ENCODE results near the gene HHAT. TPM values are rescaled to one million over a fixed set of nuclear protein-coding genes. Genes with fewer than 3 reads are reported as not detected.

Gene HHAT
- total RNA-seq, 4 donors from 2014 or later: 3.4 to 5.2 (median 4.0) TPM

- no peak for TF ChIP-seq CTCF (IDR thresholded peaks at IDR 0.05)
- no peak for TF ChIP-seq POLR2A (IDR thresholded peaks at IDR 0.05)
- Histone ChIP-seq H3K27me3 (no peaks in the 10 kb centered on the region), H3K27ac (no peak overlapping the region), H3K4me3 (no peak overlapping the region), H3K36me3 (no peaks in the 10 kb centered on the region), H3K9me3 (no peaks in the 10 kb centered on the region), H3K4me1 (no peaks in the 10 kb centered on the region)
- intact Hi-C loops (cut with DNase I): no loop called here
- WGBS, 2 donors: 0 to 47% methylated on average over 1 of the region's 1 CpG
- DNase-seq: no peak
Measured at GRCh38 chr1:210489491-210489890, 160.8 kb downstream of the HHAT start.

DNA sequence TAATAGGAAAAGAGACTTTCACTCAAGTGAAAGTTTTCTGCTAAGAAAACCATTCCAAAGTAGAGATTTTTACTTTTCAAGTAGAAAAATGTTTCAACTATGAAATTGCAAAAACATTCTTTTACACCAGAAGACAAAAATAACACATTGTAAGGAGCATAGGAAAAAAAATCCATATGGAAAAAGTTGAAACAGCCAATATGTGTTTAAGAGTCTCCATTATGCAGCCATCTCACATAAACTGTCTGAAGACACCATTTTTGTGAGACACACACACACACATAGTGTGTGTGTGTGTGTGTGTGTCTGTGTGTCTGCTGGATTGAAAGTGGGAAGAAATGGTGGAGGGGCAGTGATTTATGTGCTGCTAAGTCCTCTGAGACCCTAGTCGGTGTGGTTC lies 162.1 kb downstream of the HHAT start:
- 86 to 88% methylated on average over 1 of the region's 1 CpG for WGBS, 2 donors
- Histone ChIP-seq H3K4me3 (no peak overlapping the region), H3K4me1 (no peaks in the 10 kb centered on the region), H3K9me3 (no peaks in the 10 kb centered on the region), H3K36me3 (no peaks in the 10 kb centered on the region), H3K27me3 (no peaks in the 10 kb centered on the region), H3K27ac (no peak overlapping the region)
- no peak for DNase-seq
- intact Hi-C loops (cut with DNase I): no loop called here
- no peak for TF ChIP-seq CTCF (IDR thresholded peaks at IDR 0.05)
- TF ChIP-seq POLR2A (IDR thresholded peaks at IDR 0.05): no peak

DNA sequence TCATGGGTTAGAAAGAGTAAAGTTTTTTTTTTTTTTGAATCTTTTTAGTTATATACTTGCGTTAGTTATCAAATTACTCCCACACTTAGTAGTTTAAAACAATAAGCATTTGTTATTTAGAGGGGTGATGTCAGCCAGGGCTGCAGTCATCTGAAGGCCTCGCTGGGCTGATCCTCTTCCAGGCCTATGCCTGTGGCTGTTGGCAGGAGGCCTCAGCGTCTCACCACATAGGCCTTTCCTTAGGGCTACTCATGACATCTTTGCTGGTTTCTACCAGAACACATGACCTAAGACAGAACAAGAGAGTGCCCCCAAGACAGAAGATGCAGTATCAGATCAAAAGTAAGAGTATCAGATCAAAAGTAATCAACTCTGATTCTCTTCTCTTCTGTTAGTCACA lies 167.4 kb downstream of the HHAT start:
- Histone ChIP-seq H3K36me3 (no peaks in the 10 kb centered on the region), H3K27me3 (no peaks in the 10 kb centered on the region), H3K9me3 (no peaks in the 10 kb centered on the region), H3K27ac (no peak overlapping the region), H3K4me1 (no peaks in the 10 kb centered on the region), H3K4me3 (no peak overlapping the region)
- 74 to 77% methylated on average over 3 of the region's 3 CpGs for WGBS, 2 donors
- DNase-seq: no peak
- intact Hi-C loops (cut with DNase I): no loop called here
- TF ChIP-seq CTCF (IDR thresholded peaks at IDR 0.05) (no peak), POLR2A (IDR thresholded peaks at IDR 0.05) (no peak)

DNA sequence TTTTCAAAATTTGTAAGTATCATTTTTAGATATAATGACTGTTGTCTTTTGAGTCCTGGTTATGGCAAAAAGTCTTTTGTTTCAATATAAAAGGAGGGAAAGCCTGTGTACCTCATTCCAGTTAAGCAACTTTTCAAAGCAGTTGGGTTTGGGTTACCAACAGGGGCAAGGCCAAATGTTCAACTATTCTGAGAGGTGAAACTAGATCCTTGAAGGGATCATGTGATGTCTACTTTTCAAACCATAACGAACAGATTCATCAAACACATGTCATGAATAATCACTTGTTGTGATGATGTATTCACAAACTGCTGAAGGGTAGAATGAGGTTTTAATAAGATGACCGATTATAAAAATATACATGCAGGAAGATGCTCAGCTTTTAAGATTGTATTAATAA lies 171.3 kb downstream of the HHAT start:
- H3K4me3 ChIP-seq: no peak overlapping the region

GRCh38 chr1:210500831-210501230 lies 172.1 kb downstream of the HHAT start:
- no peak overlapping the region for H3K4me3 ChIP-seq
- TF ChIP-seq CTCF (IDR thresholded peaks at IDR 0.05) (no peak), POLR2A (IDR thresholded peaks at IDR 0.05) (no peak)
- H3K9me3 ChIP-seq: no peaks in the 10 kb centered on the region
- no peak for DNase-seq
- H3K36me3 ChIP-seq: no peaks in the 10 kb centered on the region
- no peak overlapping the region for H3K27ac ChIP-seq
- no peaks in the 10 kb centered on the region for H3K4me1 ChIP-seq
- no peaks in the 10 kb centered on the region for H3K27me3 ChIP-seq
- intact Hi-C loops (cut with DNase I): no loop called here
- 80 to 93% methylated on average over 2 of the region's 2 CpGs for WGBS, 2 donors

More for the DNA sequence above, 171.3 kb downstream of the HHAT start:
- no peak overlapping the region for H3K27ac ChIP-seq
- no peaks in the 10 kb centered on the region for H3K9me3 ChIP-seq
- H3K27me3 ChIP-seq: no peaks in the 10 kb centered on the region
- 57 to 71% methylated on average over 2 of the region's 2 CpGs for WGBS, 2 donors
- no peaks in the 10 kb centered on the region for H3K36me3 ChIP-seq
- no peaks in the 10 kb centered on the region for H3K4me1 ChIP-seq
- no peak for DNase-seq
- intact Hi-C loops (cut with DNase I): no loop called here
- TF ChIP-seq POLR2A (IDR thresholded peaks at IDR 0.05) (no peak), CTCF (IDR thresholded peaks at IDR 0.05) (no peak)

Measured in esophagus squamous epithelium (tissue), 5 donors.